ENCODE data around the gene TCERG1L. TPM values are rescaled to one million over a fixed set of nuclear protein-coding genes. Genes with fewer than 3 reads are reported as not detected.

The TCERG1L gene
- polyA plus RNA-seq, 3 donors, result not detected

- no peaks in the 10 kb centered on the region for H3K79me2 ChIP-seq (ENCODE audit: insufficient read depth, low read length)
- no peak overlapping the region for H3K4me3 ChIP-seq (replicated peaks in 1 of 3; ENCODE audit: low read depth in 2 of 3, low read length in 3 of 3)
- H3K4me2 ChIP-seq (replicated peaks; ENCODE audit: extremely low read depth, low read length, poor library complexity, severe bottlenecking), result no peak overlapping the region
- Mint-ChIP-seq H3K9me3 (peaks cover 2 to 13% (median 7%) of the 10 kb centered on the region in 7 donors), H3K27ac (no peak overlapping the region), H3K4me3 (no peak overlapping the region), H3K27me3 (ENCODE audit: low read depth in 3 of 3) (peaks cover 1 to 4% (median 2%) of the 10 kb centered on the region in 3 donors), H3K4me1 (no peaks in the 10 kb centered on the region), H3K36me3 (no peaks in the 10 kb centered on the region)
- DNase-seq, result no peak
- intact Hi-C loops (cut with micrococcal nuclease), result no loop called here
- no peaks in the 10 kb centered on the region for H3K36me3 ChIP-seq (replicated peaks in 1 of 2; ENCODE audit: control insufficient read depth in 1 of 2, insufficient read depth in 2 of 2, low read length in 2 of 2)
- H3K9ac ChIP-seq (ENCODE audit: insufficient read depth, low read length, poor library complexity, severe bottlenecking), result no peak overlapping the region
- H2AFZ ChIP-seq (ENCODE audit: insufficient read depth, low read depth, low read length, poor library complexity, severe bottlenecking), result no peak overlapping the region
- H3K4me1 ChIP-seq (ENCODE audit: control insufficient read depth in 1 of 2, insufficient read depth in 2 of 2, low read length in 2 of 2), result no peaks in the 10 kb centered on the region
- 25% methylated on average over 1 of the region's 5 CpGs for WGBS (ENCODE audit: insufficient coverage)
- H4K20me1 ChIP-seq (ENCODE audit: insufficient read depth, low read length), result no peaks in the 10 kb centered on the region
- peaks cover 0 to 16% of the 10 kb centered on the region in 2 donors for H3K9me3 ChIP-seq (replicated peaks in 1 of 2; ENCODE audit: control insufficient read depth in 1 of 2, insufficient read depth in 1 of 2, low read length in 2 of 2)
- H3K27ac ChIP-seq (ENCODE audit: low read depth in 1 of 2, low read length in 2 of 2), result no peak overlapping the region
- no peaks in the 10 kb centered on the region for H3K27me3 ChIP-seq (ENCODE audit: control insufficient read depth in 2 of 2, insufficient read depth in 2 of 2, low read length in 2 of 2)
- TF ChIP-seq CTCF (IDR thresholded peaks at IDR 0.05), result no peak
Measured at GRCh38 chr10:131047501-131047900, 264.0 kb downstream of the TCERG1L start.

- Mint-ChIP-seq H3K36me3 (no peaks in the 10 kb centered on the region), H3K4me1 (no peaks in the 10 kb centered on the region), H3K9me3 (peaks cover 3 to 13% (median 8%) of the 10 kb centered on the region in 7 donors), H3K27ac (no peak overlapping the region), H3K4me3 (no peak overlapping the region), H3K27me3 (ENCODE audit: low read depth in 3 of 3) (peaks cover 1 to 4% (median 2%) of the 10 kb centered on the region in 3 donors)
- Histone ChIP-seq H3K9me3 (replicated peaks in 1 of 2; ENCODE audit: control insufficient read depth in 1 of 2, insufficient read depth in 1 of 2, low read length in 2 of 2) (peaks cover 0 to 10% of the 10 kb centered on the region in 2 donors), H3K27me3 (ENCODE audit: control insufficient read depth in 2 of 2, insufficient read depth in 2 of 2, low read length in 2 of 2) (no peaks in the 10 kb centered on the region), H3K4me1 (ENCODE audit: control insufficient read depth in 1 of 2, insufficient read depth in 2 of 2, low read length in 2 of 2) (no peaks in the 10 kb centered on the region), H3K4me2 (replicated peaks; ENCODE audit: extremely low read depth, low read length, poor library complexity, severe bottlenecking) (no peak overlapping the region), H3K9ac (ENCODE audit: insufficient read depth, low read length, poor library complexity, severe bottlenecking) (no peak overlapping the region), H2AFZ (ENCODE audit: insufficient read depth, low read depth, low read length, poor library complexity, severe bottlenecking) (no peak overlapping the region), H3K4me3 (replicated peaks in 1 of 3; ENCODE audit: low read depth in 2 of 3, low read length in 3 of 3) (no peak overlapping the region), H3K27ac (ENCODE audit: low read depth in 1 of 2, low read length in 2 of 2) (no peak overlapping the region), H4K20me1 (ENCODE audit: insufficient read depth, low read length) (no peaks in the 10 kb centered on the region), H3K79me2 (ENCODE audit: insufficient read depth, low read length) (no peaks in the 10 kb centered on the region), H3K36me3 (replicated peaks in 1 of 2; ENCODE audit: control insufficient read depth in 1 of 2, insufficient read depth in 2 of 2, low read length in 2 of 2) (no peaks in the 10 kb centered on the region)
- WGBS (ENCODE audit: insufficient coverage), result 69% methylated on average over 5 of the region's 10 CpGs
- TF ChIP-seq CTCF (IDR thresholded peaks at IDR 0.05), result no peak
- intact Hi-C loops (cut with micrococcal nuclease), result no loop called here
- no peak for DNase-seq
Measured at GRCh38 chr10:131046194-131046593, 265.3 kb downstream of the TCERG1L start.
